Sigmoid colon (tissue), 7 donors: ENCODE data around the gene PSMG3. TPM values are rescaled to one million over a fixed set of nuclear protein-coding genes. Genes with fewer than 3 reads are reported as not detected.
"Not testable (repeated sequence)": the region's sequence is repeated elsewhere in the genome, so short reads cannot be mapped to it uniquely, and the experiment has no call there.

Experiments
- DNase-seq: peaks from one replicate; pipeline ENCODE4 v3.0.0-alpha.2; 2019
- H3K27ac ChIP-seq, 4 donors: fragments of 200-600 bp; sonication (generic); one replicate each; pipeline ENCODE4 v1.5.1; 2016 to 2019; ENCODE audit warnings: mild to moderate bottlenecking in 1 of 4
- H3K27me3 ChIP-seq, 3 donors: fragments of 200-600 bp; sonication (generic); one replicate each; pipeline ENCODE4 v1.5.1; 2019; ENCODE audit warnings: mild to moderate bottlenecking in 1 of 3
- H3K36me3 ChIP-seq, 4 donors: fragments of 200-600 bp; sonication (generic); one replicate each; pipeline ENCODE4 v1.5.1; 2016 to 2019
- H3K4me1 ChIP-seq, 4 donors: fragments of 200-600 bp; sonication (generic); one replicate each; pipeline ENCODE4 v1.5.1; 2017 to 2019
- H3K4me3 ChIP-seq, 4 donors: fragments of 200-600 bp; sonication (generic); one replicate each; pipeline ENCODE4 v1.5.1; 2017 to 2019; ENCODE audit warnings: mild to moderate bottlenecking in 2 of 4, moderate library complexity in 1 of 4
- H3K9me3 ChIP-seq, 4 donors: fragments of 200-600 bp in 3 of 4; sonication (generic) in 3 of 4; one replicate each; pipeline versions ENCODE4 v1.5.1 to v1.6.1; 2013 to 2019
- EP300 ChIP-seq, 4 donors: sonication (generic); formaldehyde crosslinking; IDR thresholded peaks; one replicate each; pipeline ENCODE4 v1.6.1; 2017; ENCODE audit warnings: antibody characterized with exemption in 4 of 4
- POLR2A ChIP-seq, 2 donors: fragments of 450-650 bp; IDR thresholded peaks; one replicate each; pipeline ENCODE4 v1.6.1; 2016; ENCODE audit warnings: antibody characterized with exemption in 2 of 2, mild to moderate bottlenecking in 2 of 2, moderate library complexity in 2 of 2
- POLR2AphosphoS5 ChIP-seq, 4 donors: sonication (generic); formaldehyde crosslinking; IDR thresholded peaks; one replicate each; pipeline ENCODE4 v1.6.1; 2017; ENCODE audit warnings: antibody characterized with exemption in 4 of 4
- WGBS, 2 donors: extraction: QIAGEN DNeasy Blood & Tissue Kit; methylation state at CpG; one replicate each; pipeline ENCODE4 v1.1.7; 2013; 5-methylcytosine and 5-hydroxymethylcytosine counted together
- intact Hi-C: fragments of 100-400 bp; cut with DNase I; formaldehyde crosslinking; loops from one replicate; pipeline ENCODE4 v1.15.1; 2023
- polyA plus RNA-seq, 3 donors: library from polyadenylated mRNA; stranded (reverse); fragments of 200-250 nt; gene quantifications; one replicate each; pipeline ENCODE4 v1.2.3, GENCODE V29; 2013
- total RNA-seq, 4 donors: library from RNA; depleted of rRNA; stranded (reverse); fragments of >200 nt; gene quantifications; one replicate each; pipeline ENCODE4 v1.1.0, GENCODE V29; 2016
- TF ChIP-seq, protein P1 (sequence below), 4 experiments: fragments of 450-650 bp in 3 of 4; fragments of 200-600 bp in 1 of 4; IDR thresholded peaks; one replicate each; pipeline ENCODE4 v1.5.1; 2016 to 2019; ENCODE audit warnings: antibody characterized with exemption in 4 of 4, mild to moderate bottlenecking in 3 of 4, moderate library complexity in 2 of 4
- donor health status: healthy with polysubstance abuse.
- donor health status: Bipolar disorder and iron deficiency.
- donor health status: healthy.

Gene PSMG3
- total and polyA plus RNA-seq, 7 donors: 23.3 to 68.0 (median 50.5) TPM

DNA sequence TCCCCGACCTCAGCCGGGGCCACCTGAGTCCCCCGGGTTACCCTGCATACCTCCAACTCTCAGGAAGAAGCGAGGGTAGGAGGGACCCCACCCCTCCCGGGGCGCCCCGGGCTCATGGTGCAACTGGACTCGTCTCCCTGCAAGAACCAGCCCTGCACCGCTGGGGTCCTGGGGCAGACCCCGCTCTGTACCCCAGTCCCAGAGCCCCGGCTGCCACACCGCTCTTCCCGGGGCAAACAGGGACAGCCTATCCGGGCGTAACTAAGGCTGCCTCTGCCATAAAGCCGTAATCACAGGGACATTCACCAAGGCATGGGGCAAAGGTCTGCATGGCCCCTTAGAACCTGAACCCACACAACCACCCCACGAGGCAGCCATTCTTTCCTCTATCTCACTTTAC is 46.0 kb downstream of the PSMG3 start:
- Histone ChIP-seq H3K27me3 (peaks cover 0 to 12% (median 10%) of the 10 kb centered on the region in 3 donors), H3K9me3 (no peaks in the 10 kb centered on the region), H3K4me3 (no peak overlapping the region), H3K4me1 (no peaks in the 10 kb centered on the region), H3K27ac (no peak overlapping the region), H3K36me3 (no peaks in the 10 kb centered on the region)
- DNase-seq: no peak
- 14 to 68% methylated on average over 17 of the region's 17 CpGs for WGBS, 2 donors
- intact Hi-C loops: no loop called here
- no peak for TF ChIP-seq POLR2AphosphoS5 (IDR thresholded peaks at IDR 0.05)
- no peak for TF ChIP-seq EP300 (IDR thresholded peaks at IDR 0.05)
- TF ChIP-seq, protein P1, sequence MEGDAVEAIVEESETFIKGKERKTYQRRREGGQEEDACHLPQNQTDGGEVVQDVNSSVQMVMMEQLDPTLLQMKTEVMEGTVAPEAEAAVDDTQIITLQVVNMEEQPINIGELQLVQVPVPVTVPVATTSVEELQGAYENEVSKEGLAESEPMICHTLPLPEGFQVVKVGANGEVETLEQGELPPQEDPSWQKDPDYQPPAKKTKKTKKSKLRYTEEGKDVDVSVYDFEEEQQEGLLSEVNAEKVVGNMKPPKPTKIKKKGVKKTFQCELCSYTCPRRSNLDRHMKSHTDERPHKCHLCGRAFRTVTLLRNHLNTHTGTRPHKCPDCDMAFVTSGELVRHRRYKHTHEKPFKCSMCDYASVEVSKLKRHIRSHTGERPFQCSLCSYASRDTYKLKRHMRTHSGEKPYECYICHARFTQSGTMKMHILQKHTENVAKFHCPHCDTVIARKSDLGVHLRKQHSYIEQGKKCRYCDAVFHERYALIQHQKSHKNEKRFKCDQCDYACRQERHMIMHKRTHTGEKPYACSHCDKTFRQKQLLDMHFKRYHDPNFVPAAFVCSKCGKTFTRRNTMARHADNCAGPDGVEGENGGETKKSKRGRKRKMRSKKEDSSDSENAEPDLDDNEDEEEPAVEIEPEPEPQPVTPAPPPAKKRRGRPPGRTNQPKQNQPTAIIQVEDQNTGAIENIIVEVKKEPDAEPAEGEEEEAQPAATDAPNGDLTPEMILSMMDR (IDR thresholded peaks at IDR 0.05): no peak
- no peak for TF ChIP-seq POLR2A (IDR thresholded peaks at IDR 0.05)

DNA sequence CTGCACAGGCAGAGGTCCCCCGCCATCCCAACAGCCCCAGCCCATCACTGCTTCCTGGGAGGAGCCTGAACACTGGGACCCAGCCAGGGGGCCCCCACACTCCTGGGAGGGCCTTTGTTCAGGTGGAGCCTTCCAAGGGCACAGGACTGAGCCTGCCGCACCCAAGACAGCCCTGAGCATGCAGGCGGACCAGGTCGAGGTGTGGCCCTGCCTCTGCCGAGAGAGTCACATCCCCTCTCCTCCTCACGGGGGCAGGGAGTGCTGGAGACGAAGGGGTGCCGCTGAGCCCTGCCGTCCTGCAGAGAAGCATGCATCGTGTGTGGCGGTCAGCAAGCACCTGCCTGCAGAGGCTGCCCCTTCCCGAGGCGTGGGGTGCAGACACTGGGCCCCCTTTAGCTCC is 46.6 kb downstream of the PSMG3 start:
- intact Hi-C loops: no loop called here
- Histone ChIP-seq H3K4me3 (no peak overlapping the region), H3K27ac (no peak overlapping the region), H3K4me1 (no peaks in the 10 kb centered on the region), H3K36me3 (no peaks in the 10 kb centered on the region), H3K27me3 (peaks cover 0 to 12% (median 10%) of the 10 kb centered on the region in 3 donors), H3K9me3 (no peaks in the 10 kb centered on the region)
- no peak for DNase-seq
- TF ChIP-seq POLR2AphosphoS5 (IDR thresholded peaks at IDR 0.05) (no peak), EP300 (IDR thresholded peaks at IDR 0.05) (no peak), POLR2A (IDR thresholded peaks at IDR 0.05) (no peak)
- TF ChIP-seq, protein P1 (IDR thresholded peaks at IDR 0.05): peak in 1 of 4 experiments; percentile 9
- 10 to 52% methylated on average over 13 of the region's 13 CpGs for WGBS, 2 donors

DNA sequence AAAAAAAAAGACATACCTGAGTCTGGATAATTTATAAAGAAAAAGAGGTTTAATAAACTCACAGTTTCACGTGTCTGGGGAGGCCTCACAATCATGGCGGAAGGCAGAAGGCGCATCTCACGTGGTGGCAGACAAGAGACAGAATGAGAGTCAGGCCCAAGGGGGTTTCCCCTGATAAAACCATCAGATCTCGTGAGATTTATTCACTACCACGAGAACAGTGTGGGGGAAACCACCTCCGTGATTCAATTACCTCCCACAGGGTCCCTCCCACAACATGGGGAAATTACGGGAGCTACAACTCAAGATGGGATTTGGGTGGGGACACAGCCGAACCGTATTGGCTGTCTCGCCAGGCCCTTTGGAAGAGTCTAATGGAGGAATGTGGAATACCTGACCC is 48.4 kb downstream of the PSMG3 start:
- Histone ChIP-seq H3K4me1 (no peaks in the 10 kb centered on the region), H3K4me3 (no peak overlapping the region), H3K27me3 (peaks cover 0 to 15% (median 10%) of the 10 kb centered on the region in 3 donors), H3K27ac (no peak overlapping the region), H3K36me3 (no peaks in the 10 kb centered on the region), H3K9me3 (no peaks in the 10 kb centered on the region)
- intact Hi-C loops: no loop called here
- DNase-seq: no peak
- WGBS, 2 donors: 73 to 86% methylated on average over 11 of the region's 11 CpGs
- TF ChIP-seq POLR2A (IDR thresholded peaks at IDR 0.05): no peak
- TF ChIP-seq, protein P1 (IDR thresholded peaks at IDR 0.05): no peak
- TF ChIP-seq POLR2AphosphoS5 (IDR thresholded peaks at IDR 0.05): no peak
- no peak for TF ChIP-seq EP300 (IDR thresholded peaks at IDR 0.05)

DNA sequence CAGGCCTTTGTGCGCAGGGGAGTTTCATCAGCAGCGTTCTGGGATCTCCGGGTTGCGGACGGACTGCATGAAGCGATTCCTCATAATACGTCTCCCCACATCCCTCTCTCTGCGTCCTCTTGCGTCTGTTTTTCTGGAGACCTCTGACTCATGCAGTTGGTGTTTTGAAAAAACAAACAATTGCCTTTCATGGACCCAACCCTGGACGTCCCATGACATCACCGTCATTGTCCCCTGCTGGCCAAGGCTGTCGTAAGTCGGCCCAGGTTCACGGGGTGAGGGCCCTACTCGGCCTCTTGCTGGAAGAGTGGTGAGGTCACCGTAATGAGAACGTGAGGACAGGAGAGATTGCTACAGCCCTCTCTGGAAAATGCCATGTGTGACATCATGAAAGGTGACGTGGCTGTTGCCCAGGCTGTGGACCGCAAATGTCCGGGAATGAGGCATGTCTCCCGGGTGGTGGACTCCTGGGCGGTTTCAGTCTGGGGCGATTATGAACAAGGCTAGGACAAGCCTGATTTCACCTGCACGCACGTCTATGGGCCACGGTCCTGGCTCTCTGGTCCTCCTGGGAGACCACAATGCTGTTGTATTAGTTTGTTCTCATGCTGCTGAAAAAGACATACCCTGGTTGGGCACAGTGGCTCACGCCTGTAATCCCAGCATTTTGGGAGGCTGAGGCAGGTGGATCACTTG is 49.1 kb downstream of the PSMG3 start:
- TF ChIP-seq, protein P1 (IDR thresholded peaks at IDR 0.05): no peak
- no peak for TF ChIP-seq POLR2A (IDR thresholded peaks at IDR 0.05)
- no peak for TF ChIP-seq EP300 (IDR thresholded peaks at IDR 0.05)
- TF ChIP-seq POLR2AphosphoS5 (IDR thresholded peaks at IDR 0.05): no peak
- intact Hi-C loops: no loop called here
- no peak overlapping the region for H3K27ac ChIP-seq
- WGBS, 2 donors: 87% methylated on average over 27 of the region's 27 CpGs
- H3K4me1 ChIP-seq: no peaks in the 10 kb centered on the region
- H3K36me3 ChIP-seq: no peaks in the 10 kb centered on the region
- no peak for DNase-seq
- H3K9me3 ChIP-seq: no peaks in the 10 kb centered on the region
- no peak overlapping the region for H3K4me3 ChIP-seq
- H3K27me3 ChIP-seq: peaks cover 0 to 17% (median 9%) of the 10 kb centered on the region in 3 donors

DNA sequence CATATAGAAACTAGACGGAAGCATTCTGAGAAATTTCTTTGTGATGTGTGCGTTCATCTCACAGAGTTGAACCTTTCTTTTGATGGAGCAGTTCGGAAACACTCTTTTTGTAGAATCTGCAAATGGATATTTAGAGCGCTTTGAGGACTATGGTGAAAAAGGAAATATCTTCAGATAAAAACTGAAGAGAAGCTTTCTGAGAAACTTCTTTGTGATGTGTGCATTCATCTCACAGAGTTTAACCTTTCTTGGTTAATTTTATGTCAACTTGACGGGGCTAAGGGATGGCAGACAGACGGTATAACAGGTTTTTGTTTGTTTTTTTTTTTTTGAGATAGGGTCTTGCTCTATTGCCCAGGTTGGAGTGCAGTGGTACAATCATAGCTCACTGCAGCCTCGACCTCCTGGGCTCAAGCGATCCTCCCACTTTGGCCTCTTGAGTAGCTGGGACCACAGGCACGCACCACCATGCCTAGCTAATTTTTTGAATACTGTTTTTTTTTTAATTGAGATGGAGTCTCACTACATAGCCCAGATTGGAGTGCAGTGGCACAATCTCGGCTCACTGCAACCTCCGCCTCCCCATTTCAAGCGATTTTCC is 50.4 kb downstream of the PSMG3 start:
- DNase-seq, H3K4me3 ChIP-seq, H3K9me3 ChIP-seq, intact Hi-C loops, H3K36me3 ChIP-seq, H3K27ac ChIP-seq, H3K4me1 ChIP-seq: not testable (repeated sequence)
- peaks cover 0 to 29% (median 9%) of the 10 kb centered on the region in 3 donors for H3K27me3 ChIP-seq
- WGBS, 2 donors: 92 to 93% methylated on average over 12 of the region's 12 CpGs

Other genes starting within 250 kb of the PSMG3 start
- 10 to 100 TPM in 3 of 4 donors, 1 to 10 TPM in 1; 8.4 to 31.6 (median 18.9) TPM for gene MICALL2, start 110.6 kb downstream of the PSMG3 start, total RNA-seq
- 10 to 100 TPM; 30.7 to 86.2 (median 39.6) TPM for gene MICALL2, start 110.6 kb downstream of the PSMG3 start, polyA plus RNA-seq
- 10 to 100 TPM; 18.9 to 35.7 (median 26.2) TPM for gene INTS1, start 65.6 kb downstream of the PSMG3 start, total RNA-seq
- 10 to 100 TPM; 16.2 to 78.3 (median 22.9) TPM for gene INTS1, start 65.6 kb downstream of the PSMG3 start, polyA plus RNA-seq
- 10 to 100 TPM; 22.1 to 57.6 (median 42.5) TPM for gene MAFK, start 39.3 kb downstream of the PSMG3 start, total RNA-seq
- gene MAFK, start 39.3 kb downstream of the PSMG3 start, polyA plus RNA-seq: 10 to 100 TPM; 34.8 to 43.0 (median 42.1) TPM
- gene TMEM184A, start 13.8 kb downstream of the PSMG3 start, total RNA-seq: under 1 TPM in 1 of 4 donors, not detected in 3; 0.28 TPM
- 10 to 100 TPM in 2 of 3 donors, 1 to 10 TPM in 1; 8.4 to 60.3 (median 10.2) TPM for gene TMEM184A, start 13.8 kb downstream of the PSMG3 start, polyA plus RNA-seq
- under 1 TPM; 0.33 to 0.55 (median 0.45) TPM for gene ELFN1, start 100.2 kb upstream of the PSMG3 start, total RNA-seq
- gene ELFN1, start 100.2 kb upstream of the PSMG3 start, polyA plus RNA-seq: under 1 TPM in 1 of 3 donors, not detected in 2; 0.83 TPM